HG02642 (cell line): ENCODE data around the gene FRS3.
A peak's percentile ranks its signal among the peaks of the same experiment; 100 is the strongest.

ENCODE experiments used
- ATAC-seq: cut with Tn5 transposase; IDR thresholded peaks from one replicate; pipeline ENCODE4 v1.9.1; 2021; ENCODE audit warnings: mild to moderate bottlenecking; ENCODE audit not compliant: unreplicated experiment, poor library complexity

The FRS3 gene

GRCh38 chr6:41744236-41744787, 35.4 kb downstream of the FRS3 start:
- ATAC-seq, result no peak

DNA sequence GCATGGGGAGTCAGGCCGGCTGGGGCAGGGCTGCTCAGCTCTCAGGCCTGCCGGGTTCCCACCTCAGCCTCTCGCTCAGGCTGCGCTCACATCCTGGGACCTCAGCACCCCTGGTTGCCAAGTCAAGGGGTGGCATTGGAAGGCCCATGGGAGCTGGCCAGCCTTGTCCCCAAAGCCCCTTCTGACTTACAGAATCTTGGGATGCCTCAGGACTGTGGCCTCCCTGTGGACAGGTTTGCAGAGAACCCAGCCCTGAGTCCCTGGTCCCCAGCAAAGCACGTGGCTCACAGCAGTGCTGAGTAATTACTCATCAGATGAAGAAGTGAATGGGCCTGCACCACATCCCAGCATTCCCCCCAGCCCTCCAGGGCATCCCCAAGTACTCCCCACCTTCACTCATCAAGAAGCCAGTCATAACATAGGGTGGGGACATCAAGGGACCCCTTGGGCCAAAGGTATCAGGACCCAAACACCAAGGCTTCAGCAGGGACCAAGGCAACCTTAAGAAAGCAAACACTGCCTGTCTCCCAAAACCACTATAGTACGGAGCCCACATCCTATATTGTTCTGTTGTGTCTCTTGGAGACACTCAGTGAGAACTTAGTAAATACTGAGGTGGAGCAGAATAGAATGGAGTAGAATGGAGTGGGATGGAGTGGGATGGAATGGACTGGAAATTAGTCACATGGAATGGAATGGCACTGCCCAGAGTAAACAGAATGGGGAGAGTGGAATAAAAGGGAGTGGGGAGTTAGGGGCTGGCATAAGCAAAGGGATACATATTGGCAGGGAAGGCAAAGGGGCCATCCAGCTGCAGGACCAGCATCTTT, 36.1 kb downstream of the FRS3 start:
- ATAC-seq, result no peak

- no peak for ATAC-seq
Observed at GRCh38 chr6:41741625-41742490, 37.8 kb downstream of the FRS3 start.

DNA sequence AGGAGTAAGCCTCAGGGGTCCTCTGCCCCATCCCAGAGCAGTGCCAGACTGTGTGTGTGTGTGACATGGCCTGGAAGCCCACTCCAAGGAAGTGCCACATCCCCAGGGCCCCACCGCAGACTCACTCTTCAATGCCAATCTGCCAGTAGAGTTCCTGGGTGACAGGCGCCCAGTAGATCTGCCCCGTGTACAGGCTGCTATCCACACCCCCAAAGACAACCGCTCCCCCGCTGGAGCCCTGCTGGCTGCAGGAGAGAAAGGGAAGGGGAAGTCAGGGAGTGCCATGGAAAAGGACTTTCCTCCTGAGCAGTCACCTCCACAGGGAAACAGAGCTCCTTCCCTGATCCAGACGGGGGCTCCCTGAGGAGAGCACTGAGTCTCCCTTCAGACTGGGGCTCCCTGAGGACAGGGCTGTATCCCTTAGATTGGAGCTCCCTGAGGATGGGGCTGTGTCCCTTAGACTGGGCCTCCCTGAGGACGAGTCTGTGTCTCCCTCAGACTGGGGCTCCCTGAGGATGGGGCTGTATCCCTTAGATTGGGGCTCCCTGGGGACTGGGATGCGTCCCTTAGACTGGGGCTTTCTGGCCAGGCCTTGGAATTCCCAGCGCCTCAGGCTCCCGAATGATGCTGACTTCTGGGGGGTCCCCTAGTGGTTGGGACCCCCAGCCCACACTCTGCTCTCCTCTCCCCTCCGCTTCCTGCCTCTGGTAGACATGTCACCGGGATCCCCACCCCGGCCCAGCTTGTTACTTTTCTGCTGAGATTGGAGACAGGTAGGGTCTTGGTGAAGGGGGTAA, 39.1 kb downstream of the FRS3 start:
- no peak for ATAC-seq

DNA sequence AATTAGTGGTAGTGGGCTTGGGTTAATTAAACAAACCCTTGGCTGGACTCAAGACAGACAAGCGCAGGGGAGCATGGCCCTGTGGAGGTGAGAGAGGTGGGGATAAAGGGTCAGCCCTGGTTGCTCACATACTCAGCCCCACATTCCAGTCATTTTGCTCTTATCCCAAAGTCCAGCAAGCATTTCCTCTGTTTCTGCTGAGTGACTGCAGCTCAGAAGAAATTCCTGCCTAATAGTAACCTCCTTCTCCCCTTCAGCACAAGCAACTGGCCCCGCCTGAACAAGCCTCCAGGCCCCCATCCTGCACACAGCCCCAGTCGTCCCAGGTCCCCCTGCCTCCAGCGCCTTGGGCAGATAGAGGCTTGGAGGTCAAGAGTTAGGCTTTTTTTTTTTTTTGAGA, 40.7 kb downstream of the FRS3 start:
- ATAC-seq, result no peak

- ATAC-seq, result no peak
Observed at GRCh38 chr6:41737591-41738130, 42.0 kb downstream of the FRS3 start.

GRCh38 chr6:41736800-41737555, 42.7 kb downstream of the FRS3 start:
- no peak for ATAC-seq

DNA sequence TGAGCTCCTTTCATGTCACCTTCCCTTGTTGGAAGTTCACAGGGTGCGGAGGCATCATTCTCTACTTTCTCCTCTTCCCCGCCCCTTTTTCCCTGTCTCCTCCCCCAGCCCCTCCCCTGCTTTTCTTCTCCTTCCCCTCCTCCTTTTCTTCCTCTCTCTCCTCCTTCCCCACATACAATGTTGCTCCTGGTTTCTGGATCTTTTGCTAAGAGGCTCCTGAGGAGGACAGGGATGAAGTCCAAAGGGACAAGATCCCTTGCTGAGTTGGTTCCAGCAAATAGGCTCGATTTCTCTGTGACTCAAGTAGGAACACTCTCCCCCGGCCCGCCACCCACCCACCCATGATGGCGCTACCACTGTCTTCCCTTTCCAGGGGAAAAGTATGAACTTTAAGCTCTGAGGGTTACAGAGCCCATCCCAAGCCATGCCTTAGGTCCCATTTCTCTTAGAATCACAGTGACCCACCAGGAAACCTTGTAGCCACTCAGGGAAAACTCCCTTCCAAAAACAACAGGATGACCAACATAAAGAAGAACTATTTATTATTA, 43.4 kb downstream of the FRS3 start:
- no peak for ATAC-seq

GRCh38 chr6:41735427-41736185, 44.1 kb downstream of the FRS3 start, which contains the start of gene TFEB:
TSS of gene TFEB (minus strand) at chr6:41735608. CDS start at chr6:41691213, 44,395 bp downstream.
- ATAC-seq, result peak; percentile 54

GRCh38 chr6:41734666-41735426, 44.9 kb downstream of the FRS3 start:
- peak; percentile 31 for ATAC-seq

DNA sequence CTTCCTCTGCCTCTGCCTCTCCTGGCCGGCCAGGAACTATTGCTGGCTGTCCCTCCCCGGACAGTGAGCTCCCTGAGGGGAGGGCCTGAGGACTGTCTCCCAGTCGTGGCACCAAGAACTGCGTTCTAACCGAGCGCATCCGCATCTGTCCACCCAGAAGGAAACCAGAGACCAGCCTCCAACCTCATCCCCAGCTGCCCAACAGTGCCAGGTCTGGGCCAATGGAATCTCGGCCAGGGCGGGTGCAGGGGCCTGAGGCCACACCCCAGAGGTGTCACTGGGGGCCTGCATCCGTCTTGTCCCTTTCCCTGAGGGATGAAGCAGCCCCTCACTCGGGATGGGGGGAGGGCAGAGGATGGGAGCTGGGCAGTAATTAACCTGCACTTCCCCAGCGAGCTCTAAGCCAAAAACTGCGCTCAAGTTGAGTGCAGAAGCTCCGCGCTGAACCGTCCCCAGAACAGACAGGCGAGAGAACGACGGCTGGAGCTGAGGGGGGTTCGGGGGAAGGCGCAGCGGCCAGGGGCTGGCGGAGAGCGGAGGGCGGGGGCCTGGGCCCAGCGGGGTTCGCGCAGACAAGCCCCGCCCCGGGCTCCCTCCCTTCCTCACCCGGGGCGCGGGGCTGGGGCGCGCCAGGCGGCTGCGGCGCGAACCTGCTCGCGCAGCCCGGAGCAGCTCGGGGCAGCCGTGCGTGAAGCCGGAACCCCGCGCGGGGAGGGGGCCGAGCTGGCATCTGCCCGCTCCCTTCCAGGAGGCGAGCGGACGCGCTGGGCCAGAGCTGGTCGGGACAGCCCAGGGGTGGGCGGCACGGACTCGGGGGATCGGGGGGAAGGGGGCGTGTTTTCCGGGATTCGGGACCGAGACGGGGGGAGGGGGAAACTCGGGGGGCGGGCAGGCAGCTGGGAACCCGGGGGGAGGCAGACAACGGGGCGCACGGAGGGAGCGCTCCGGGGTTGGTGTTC, 45.7 kb downstream of the FRS3 start:
- peak; percentile 48 for ATAC-seq

DNA sequence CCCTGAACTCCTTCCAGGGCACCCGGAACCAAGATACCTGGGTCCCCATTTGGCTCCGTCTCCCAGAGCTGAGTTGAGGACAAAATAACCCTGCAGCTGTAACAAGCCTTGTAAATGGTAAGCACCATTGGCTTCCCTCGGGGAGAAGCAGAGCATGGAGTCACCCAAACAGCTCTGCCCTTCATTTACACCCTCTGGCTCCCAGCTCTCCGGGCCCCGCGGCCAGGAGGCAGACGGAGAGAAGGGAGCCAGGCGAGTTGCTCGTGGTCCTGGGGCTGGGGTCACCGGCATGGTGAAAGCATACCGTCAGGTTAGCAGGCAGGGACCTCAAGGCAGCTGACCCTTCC, 46.4 kb downstream of the FRS3 start:
- ATAC-seq, result no peak

- ATAC-seq, result peak; percentile 34
Observed at GRCh38 chr6:41732591-41733359, 46.9 kb downstream of the FRS3 start.

DNA sequence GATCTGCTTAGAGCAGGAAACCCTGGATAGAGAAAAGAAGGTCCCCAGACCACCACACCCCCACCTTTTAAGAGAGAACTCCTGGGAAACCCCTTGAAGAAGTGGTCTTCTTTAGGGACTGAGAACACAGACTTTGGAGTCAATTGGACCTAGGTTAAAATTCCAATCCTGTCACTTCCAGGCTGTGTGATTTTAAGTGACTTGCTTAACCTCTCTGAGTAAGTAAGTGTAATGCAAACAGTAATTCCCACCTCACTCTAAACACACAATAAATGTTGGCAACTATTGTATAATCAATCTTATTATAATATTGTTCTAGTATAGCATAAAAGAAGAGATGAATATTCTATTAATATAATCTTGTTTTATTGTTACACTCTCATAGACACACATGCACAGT, 47.6 kb downstream of the FRS3 start:
- no peak for ATAC-seq

GRCh38 chr6:41731561-41732086, 48.1 kb downstream of the FRS3 start:
- no peak for ATAC-seq
